Activated CD4-positive, alpha-beta T cell treated with anti-CD3 and anti-CD28 coated beads, Interleukin-2, amount 10 ng/mL, durations not matched to agents 7 days and 5 days (primary cell): Measurements from ENCODE around the gene NRG3. TPM values are rescaled to one million over a fixed set of nuclear protein-coding genes. Genes with fewer than 3 reads are reported as not detected.

Experiments used
- CTCF ChIA-PET: fragments of 350-600 bp; sonication (Branson Sonifier 250); formaldehyde crosslinking; loops from one replicate; lab custom pipeline; 2021; ENCODE audit warnings: antibody characterized with exemption; lab: Charles Lee
- POLR2A ChIA-PET: fragments of 350-600 bp; sonication (Branson Sonifier 250); formaldehyde crosslinking; loops from one replicate; lab custom pipeline; 2021; ENCODE audit warnings: antibody characterized with exemption; lab: Charles Lee
- DNase-seq: peaks from one replicate; pipeline ENCODE4 v3.0.0-alpha.2; 2020
- H3K27ac Mint-ChIP-seq: one replicate; pipeline ENCODE4 v1.8.0; 2021; ENCODE audit warnings: mild to moderate bottlenecking, moderate library complexity, mixed read lengths
- H3K27me3 Mint-ChIP-seq: one replicate; pipeline ENCODE4 v1.8.0; 2021; ENCODE audit warnings: mixed read lengths
- H3K36me3 Mint-ChIP-seq: one replicate; pipeline ENCODE4 v1.8.0; 2021; ENCODE audit warnings: low read depth, mixed read lengths
- H3K4me1 Mint-ChIP-seq: one replicate; pipeline ENCODE4 v1.8.0; 2021; ENCODE audit warnings: mixed read lengths
- H3K4me3 Mint-ChIP-seq: one replicate; pipeline ENCODE4 v1.8.0; 2021; ENCODE audit warnings: mild to moderate bottlenecking, moderate library complexity, mixed read lengths
- H3K9me3 Mint-ChIP-seq: one replicate; pipeline ENCODE4 v1.8.0; 2021; ENCODE audit warnings: mixed read lengths
- total RNA-seq, 2 experiments: library from RNA; stranded (reverse); gene quantifications; one replicate each; pipeline ENCODE4 v1.2.3, GENCODE V29; 2021

NRG3 gene
- total RNA-seq, 2 experiments from 2014 or later, result not detected

GRCh38 chr10:82815680-82816079 is 940.7 kb downstream of the NRG3 start:
- POLR2A ChIA-PET, result no interaction called here
- Mint-ChIP-seq H3K27ac (no peak overlapping the region), H3K9me3 (no peaks in the 10 kb centered on the region), H3K4me1 (no peaks in the 10 kb centered on the region), H3K27me3 (no peaks in the 10 kb centered on the region), H3K4me3 (no peak overlapping the region), H3K36me3 (no peaks in the 10 kb centered on the region)
- CTCF ChIA-PET, result interaction anchor here (0.6 kb wide), 1 partner anchor 64 kb away, joined by 5 read pairs; no protein-coding TSS in a partner anchor
- DNase-seq, result no peak

GRCh38 chr10:82817676-82818422 is 942.9 kb downstream of the NRG3 start:
- ChIA-PET POLR2A (no interaction called here), CTCF (no interaction called here)
- H3K27me3 Mint-ChIP-seq, result no peaks in the 10 kb centered on the region
- no peaks in the 10 kb centered on the region for H3K36me3 Mint-ChIP-seq
- no peak for DNase-seq
- H3K4me3 Mint-ChIP-seq, result no peak overlapping the region
- no peaks in the 10 kb centered on the region for H3K4me1 Mint-ChIP-seq
- no peaks in the 10 kb centered on the region for H3K9me3 Mint-ChIP-seq
- no peak overlapping the region for H3K27ac Mint-ChIP-seq

- no peak overlapping the region for H3K4me3 Mint-ChIP-seq
- no peak overlapping the region for H3K27ac Mint-ChIP-seq
- DNase-seq, result no peak
Measured at GRCh38 chr10:82821043-82821442, 946.0 kb downstream of the NRG3 start.

GRCh38 chr10:82826132-82826531 is 951.1 kb downstream of the NRG3 start:
- Mint-ChIP-seq H3K27ac (no peak overlapping the region), H3K4me3 (no peak overlapping the region), H3K9me3 (no peaks in the 10 kb centered on the region), H3K27me3 (no peaks in the 10 kb centered on the region), H3K4me1 (no peaks in the 10 kb centered on the region), H3K36me3 (no peaks in the 10 kb centered on the region)
- CTCF ChIA-PET, result no interaction called here
- POLR2A ChIA-PET, result no interaction called here
- DNase-seq, result no peak

More at GRCh38 chr10:82821043-82821442, 946.0 kb downstream of the NRG3 start:
- no peaks in the 10 kb centered on the region for H3K36me3 Mint-ChIP-seq
- H3K4me1 Mint-ChIP-seq, result no peaks in the 10 kb centered on the region
- no peaks in the 10 kb centered on the region for H3K9me3 Mint-ChIP-seq
- H3K27me3 Mint-ChIP-seq, result no peaks in the 10 kb centered on the region
- POLR2A ChIA-PET, result no interaction called here
- CTCF ChIA-PET, result no interaction called here

- no peaks in the 10 kb centered on the region for H3K27me3 Mint-ChIP-seq
- ChIA-PET POLR2A (no interaction called here), CTCF (no interaction called here)
- H3K4me1 Mint-ChIP-seq, result no peaks in the 10 kb centered on the region
- no peaks in the 10 kb centered on the region for H3K36me3 Mint-ChIP-seq
- H3K4me3 Mint-ChIP-seq, result no peak overlapping the region
- no peaks in the 10 kb centered on the region for H3K9me3 Mint-ChIP-seq
- no peak overlapping the region for H3K27ac Mint-ChIP-seq
- no peak for DNase-seq
Measured at GRCh38 chr10:82827901-82828300, 952.9 kb downstream of the NRG3 start.

- Mint-ChIP-seq H3K4me1 (no peaks in the 10 kb centered on the region), H3K27ac (no peak overlapping the region), H3K27me3 (no peaks in the 10 kb centered on the region), H3K4me3 (no peak overlapping the region), H3K36me3 (no peaks in the 10 kb centered on the region), H3K9me3 (peaks cover 13% of the 10 kb centered on the region)
- CTCF ChIA-PET, result no interaction called here
- no peak for DNase-seq
- POLR2A ChIA-PET, result no interaction called here
Measured at GRCh38 chr10:82847242-82847641, 972.2 kb downstream of the NRG3 start.

- Mint-ChIP-seq H3K36me3 (no peaks in the 10 kb centered on the region), H3K27me3 (no peaks in the 10 kb centered on the region)
Measured at GRCh38 chr10:82850191-82850590, 975.2 kb downstream of the NRG3 start.

GRCh38 chr10:82856957-82857613 is 982.1 kb downstream of the NRG3 start:
- Mint-ChIP-seq H3K27me3 (no peaks in the 10 kb centered on the region), H3K36me3 (no peaks in the 10 kb centered on the region), H3K4me1 (no peaks in the 10 kb centered on the region), H3K4me3 (no peak overlapping the region), H3K27ac (no peak overlapping the region), H3K9me3 (peaks cover 7% of the 10 kb centered on the region)
- ChIA-PET CTCF (no interaction called here), POLR2A (no interaction called here)
- DNase-seq, result no peak

More at GRCh38 chr10:82850191-82850590, 975.2 kb downstream of the NRG3 start:
- POLR2A ChIA-PET, result no interaction called here
- CTCF ChIA-PET, result no interaction called here
- Mint-ChIP-seq H3K4me1 (no peaks in the 10 kb centered on the region), H3K9me3 (peaks cover 13% of the 10 kb centered on the region), H3K27ac (no peak overlapping the region), H3K4me3 (no peak overlapping the region)
- DNase-seq, result no peak

GRCh38 chr10:82861889-82862288 is 986.9 kb downstream of the NRG3 start:
- Mint-ChIP-seq H3K4me3 (no peak overlapping the region), H3K36me3 (no peaks in the 10 kb centered on the region), H3K9me3 (peaks cover 7% of the 10 kb centered on the region), H3K27me3 (no peaks in the 10 kb centered on the region), H3K27ac (no peak overlapping the region), H3K4me1 (no peaks in the 10 kb centered on the region)
- ChIA-PET CTCF (interaction anchor here (1.0 kb wide), 1 partner anchor 10 kb away, joined by 3 read pairs; no protein-coding TSS in a partner anchor), POLR2A (no interaction called here)
- DNase-seq, result no peak

GRCh38 chr10:82865366-82865765 is 990.4 kb downstream of the NRG3 start:
- DNase-seq, result no peak
- no peaks in the 10 kb centered on the region for H3K27me3 Mint-ChIP-seq
- H3K27ac Mint-ChIP-seq, result no peak overlapping the region
- POLR2A ChIA-PET, result no interaction called here
- H3K4me3 Mint-ChIP-seq, result no peak overlapping the region
- CTCF ChIA-PET, result no interaction called here
- no peaks in the 10 kb centered on the region for H3K4me1 Mint-ChIP-seq
- peaks cover 3% of the 10 kb centered on the region for H3K9me3 Mint-ChIP-seq
- no peaks in the 10 kb centered on the region for H3K36me3 Mint-ChIP-seq

- CTCF ChIA-PET, result no interaction called here
- peaks cover 3% of the 10 kb centered on the region for H3K9me3 Mint-ChIP-seq
- H3K4me3 Mint-ChIP-seq, result no peak overlapping the region
- no peaks in the 10 kb centered on the region for H3K4me1 Mint-ChIP-seq
- DNase-seq, result no peak
- no peaks in the 10 kb centered on the region for H3K27me3 Mint-ChIP-seq
- no peak overlapping the region for H3K27ac Mint-ChIP-seq
- POLR2A ChIA-PET, result no interaction called here
- H3K36me3 Mint-ChIP-seq, result no peaks in the 10 kb centered on the region
Measured at GRCh38 chr10:82866424-82867020, 991.5 kb downstream of the NRG3 start.

- Mint-ChIP-seq H3K36me3 (no peaks in the 10 kb centered on the region), H3K4me1 (no peaks in the 10 kb centered on the region), H3K27me3 (no peaks in the 10 kb centered on the region), H3K27ac (no peak overlapping the region), H3K4me3 (no peak overlapping the region), H3K9me3 (peaks cover 3% of the 10 kb centered on the region)
- POLR2A ChIA-PET, result no interaction called here
- CTCF ChIA-PET, result no interaction called here
- no peak for DNase-seq
Measured at GRCh38 chr10:82867056-82867455, 992.1 kb downstream of the NRG3 start.

GRCh38 chr10:82874671-82875070 is 999.7 kb downstream of the NRG3 start:
- POLR2A ChIA-PET, result no interaction called here
- no peaks in the 10 kb centered on the region for H3K27me3 Mint-ChIP-seq
- no peaks in the 10 kb centered on the region for H3K4me1 Mint-ChIP-seq
- H3K27ac Mint-ChIP-seq, result no peak overlapping the region
- no peaks in the 10 kb centered on the region for H3K9me3 Mint-ChIP-seq
- CTCF ChIA-PET, result no interaction called here
- no peaks in the 10 kb centered on the region for H3K36me3 Mint-ChIP-seq
- H3K4me3 Mint-ChIP-seq, result no peak overlapping the region
- DNase-seq, result no peak
